Psoas muscle (tissue), 8 donors: ENCODE measurements around the gene BECN2. TPM values are rescaled to one million over a fixed set of nuclear protein-coding genes. Genes with fewer than 3 reads are reported as not detected.

Experiments
- ATAC-seq, 4 donors: fragments of 200-7000 bp; cut with Tn5 transposase; one replicate each; pipeline ENCODE4 v1.9.1; 2020; ENCODE audit warnings: moderate library complexity in 3 of 4, mild to moderate bottlenecking in 2 of 4
- DNase-seq, 2 donors: peaks; one replicate each; pipeline ENCODE4 v3.0.0-alpha.2; 2020
- H3K27ac ChIP-seq: fragments of 200-600 bp; one replicate; pipeline ENCODE4 v1.8.0; 2022
- H3K27me3 ChIP-seq, 3 donors: fragments of 200-600 bp in 1 of 3; one replicate each; pipeline versions ENCODE4 v1.6.1 to v1.8.0; 2013 to 2022; ENCODE audit warnings: low read length in 2 of 3, mild to moderate bottlenecking in 2 of 3, moderate library complexity in 1 of 3; ENCODE audit not compliant: insufficient read depth in 3 of 3
- H3K36me3 ChIP-seq, 2 donors: fragments of 200-600 bp in 1 of 2; one replicate each; pipeline versions ENCODE4 v1.6.1 to v1.8.0; 2013 to 2022; ENCODE audit warnings: low read depth in 1 of 2, mild to moderate bottlenecking in 1 of 2, moderate library complexity in 1 of 2; ENCODE audit not compliant: insufficient read depth in 1 of 2
- H3K4me1 ChIP-seq: fragments of 200-600 bp; one replicate; pipeline ENCODE4 v1.8.0; 2022
- H3K4me3 ChIP-seq: fragments of 200-600 bp; one replicate; pipeline ENCODE4 v1.8.0; 2022; ENCODE audit warnings: mild to moderate bottlenecking
- H3K9me3 ChIP-seq: fragments of 200-600 bp; one replicate; pipeline ENCODE4 v1.8.0; 2022
- WGBS, 3 donors: extraction: QIAGEN DNeasy Blood & Tissue Kit; methylation state at CpG; one replicate each; pipeline versions ENCODE4 v1.1.6 to v1.1.7; 2013; 5-methylcytosine and 5-hydroxymethylcytosine counted together
- intact Hi-C, 2 donors: fragments of 100-400 bp; cut with DNase I; formaldehyde crosslinking; loops; one replicate each; pipeline versions ENCODE4 v1.11.0 to v1.14.2; 2022
- long read RNA-seq, 2 donors: library from polyadenylated mRNA; unstranded; transcript quantifications; one replicate each; pipeline ENCODE4 v2.0.0, GENCODE V29; 2021
- polyA plus RNA-seq, 3 donors: library from polyadenylated mRNA; stranded (reverse); fragments of 200-250 nt; gene quantifications; one replicate each; pipeline ENCODE4 v1.2.3, GENCODE V29; 2013
- total RNA-seq, 4 donors: library from RNA; stranded (reverse); fragmentation: NEBNext Ultra II Directional in 2 of 4; extraction: Animal tissue kit (Norgen Biotek cat#: 25700) in 2 of 4; gene quantifications; one replicate each; pipeline versions ENCODE4 v1.2.1 to v1.2.4, GENCODE V29; 2021 to 2023
- TF ChIP-seq, protein P1 (sequence below): fragments of 200-600 bp; IDR thresholded peaks from one replicate; pipeline ENCODE4 v1.8.0; 2022; ENCODE audit warnings: antibody characterized with exemption
- donor health status: healthy with polysubstance abuse.
- donor health status: DM: no; HTN: no; CAD: no; lungs with moderate emphysema.
- donor health status: Bipolar disorder and iron deficiency.
- donor health status: healthy.
- donor health status: DM: yes; HTN: yes; CAD: no.
- donor health status: DM: no; HTN: no; CAD: no.
- donor health status: DM: no; HTN: no; CAD: no.
- donor health status: DM: yes; HTN: yes; CAD: no.

BECN2 gene, protein sequence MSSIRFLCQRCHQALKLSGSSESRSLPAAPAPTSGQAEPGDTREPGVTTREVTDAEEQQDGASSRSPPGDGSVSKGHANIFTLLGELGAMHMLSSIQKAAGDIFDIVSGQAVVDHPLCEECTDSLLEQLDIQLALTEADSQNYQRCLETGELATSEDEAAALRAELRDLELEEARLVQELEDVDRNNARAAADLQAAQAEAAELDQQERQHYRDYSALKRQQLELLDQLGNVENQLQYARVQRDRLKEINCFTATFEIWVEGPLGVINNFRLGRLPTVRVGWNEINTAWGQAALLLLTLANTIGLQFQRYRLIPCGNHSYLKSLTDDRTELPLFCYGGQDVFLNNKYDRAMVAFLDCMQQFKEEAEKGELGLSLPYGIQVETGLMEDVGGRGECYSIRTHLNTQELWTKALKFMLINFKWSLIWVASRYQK
- total RNA-seq (not detected), polyA plus RNA-seq (not detected)
- long read RNA-seq, donor 1 = 0 reads
- long read RNA-seq, donor 2 = 0 reads

DNA sequence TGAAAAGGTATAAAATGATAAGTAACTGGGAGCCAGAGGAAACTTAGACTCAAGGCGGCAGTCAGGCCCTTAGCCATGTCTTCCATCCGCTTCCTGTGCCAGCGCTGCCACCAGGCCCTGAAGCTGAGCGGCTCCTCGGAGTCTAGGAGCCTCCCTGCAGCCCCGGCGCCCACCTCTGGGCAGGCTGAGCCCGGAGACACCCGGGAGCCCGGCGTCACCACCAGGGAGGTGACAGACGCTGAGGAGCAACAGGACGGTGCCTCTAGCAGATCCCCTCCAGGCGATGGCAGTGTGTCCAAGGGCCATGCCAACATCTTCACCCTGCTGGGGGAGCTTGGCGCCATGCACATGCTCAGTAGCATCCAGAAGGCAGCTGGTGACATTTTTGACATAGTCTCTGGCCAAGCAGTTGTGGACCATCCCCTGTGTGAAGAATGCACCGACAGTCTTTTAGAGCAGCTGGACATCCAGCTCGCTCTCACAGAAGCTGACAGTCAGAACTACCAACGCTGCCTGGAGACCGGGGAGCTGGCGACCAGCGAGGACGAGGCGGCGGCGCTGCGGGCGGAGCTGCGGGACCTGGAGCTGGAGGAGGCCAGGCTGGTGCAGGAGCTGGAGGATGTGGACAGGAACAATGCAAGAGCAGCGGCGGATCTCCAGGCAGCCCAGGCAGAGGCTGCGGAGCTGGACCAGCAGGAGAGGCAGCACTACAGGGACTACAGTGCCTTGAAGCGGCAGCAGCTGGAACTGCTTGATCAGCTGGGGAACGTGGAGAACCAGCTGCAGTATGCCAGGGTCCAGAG is at the start of gene BECN2:
Gene BECN2, plus strand, starts transcription at position 76 of the 803 bp plus-strand sequence. Its CDS starts 0 bp downstream, at position 76.
- H3K9me3 ChIP-seq = no peaks in the 10 kb centered on the region
- intact Hi-C loops = no loop called here
- H3K27ac ChIP-seq = no peak within 1 kb of the TSS
- DNase-seq (peak in 1 of 2 donors; percentile 55), ATAC-seq (no peak)
- no peaks in the 10 kb centered on the region for H3K36me3 ChIP-seq
- 84 to 85% (median 85%) methylated on average over 33 of the region's 33 CpGs for WGBS, 3 donors
- TF ChIP-seq, protein P1, sequence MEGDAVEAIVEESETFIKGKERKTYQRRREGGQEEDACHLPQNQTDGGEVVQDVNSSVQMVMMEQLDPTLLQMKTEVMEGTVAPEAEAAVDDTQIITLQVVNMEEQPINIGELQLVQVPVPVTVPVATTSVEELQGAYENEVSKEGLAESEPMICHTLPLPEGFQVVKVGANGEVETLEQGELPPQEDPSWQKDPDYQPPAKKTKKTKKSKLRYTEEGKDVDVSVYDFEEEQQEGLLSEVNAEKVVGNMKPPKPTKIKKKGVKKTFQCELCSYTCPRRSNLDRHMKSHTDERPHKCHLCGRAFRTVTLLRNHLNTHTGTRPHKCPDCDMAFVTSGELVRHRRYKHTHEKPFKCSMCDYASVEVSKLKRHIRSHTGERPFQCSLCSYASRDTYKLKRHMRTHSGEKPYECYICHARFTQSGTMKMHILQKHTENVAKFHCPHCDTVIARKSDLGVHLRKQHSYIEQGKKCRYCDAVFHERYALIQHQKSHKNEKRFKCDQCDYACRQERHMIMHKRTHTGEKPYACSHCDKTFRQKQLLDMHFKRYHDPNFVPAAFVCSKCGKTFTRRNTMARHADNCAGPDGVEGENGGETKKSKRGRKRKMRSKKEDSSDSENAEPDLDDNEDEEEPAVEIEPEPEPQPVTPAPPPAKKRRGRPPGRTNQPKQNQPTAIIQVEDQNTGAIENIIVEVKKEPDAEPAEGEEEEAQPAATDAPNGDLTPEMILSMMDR = no peak
- H3K4me1 ChIP-seq = no peaks in the 10 kb centered on the region
- H3K4me3 ChIP-seq = no peak within 1 kb of the TSS
- no peaks in the 10 kb centered on the region for H3K27me3 ChIP-seq

DNA sequence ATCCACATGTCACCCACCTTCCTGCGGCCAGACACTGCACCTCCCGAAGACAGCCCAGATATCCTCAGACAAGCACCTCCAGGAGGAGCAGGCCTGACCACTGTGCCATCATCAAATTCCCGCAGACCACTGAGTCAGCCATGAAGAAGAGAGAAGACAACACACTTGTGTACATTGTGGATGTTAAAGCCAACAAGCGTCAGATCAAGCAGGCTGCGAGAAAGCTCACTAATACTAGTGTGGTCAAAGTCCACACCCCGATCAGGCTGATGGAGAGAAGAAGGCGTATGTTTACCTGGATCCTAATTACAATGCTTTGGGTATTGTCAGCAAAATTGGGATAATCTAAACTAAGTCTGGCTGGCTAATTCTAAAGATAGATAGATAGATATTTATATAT is 41.4 kb upstream of the BECN2 start:
- no peak overlapping the region for H3K4me3 ChIP-seq
- H3K27me3 ChIP-seq = no peaks in the 10 kb centered on the region
- TF ChIP-seq, protein P1 = no peak
- no peaks in the 10 kb centered on the region for H3K36me3 ChIP-seq
- no peaks in the 10 kb centered on the region for H3K4me1 ChIP-seq
- 91 to 96% (median 95%) methylated on average over 7 of the region's 7 CpGs for WGBS, 3 donors
- no peak for ATAC-seq
- DNase-seq = no peak
- H3K27ac ChIP-seq = no peak overlapping the region
- intact Hi-C loops = no loop called here
- H3K9me3 ChIP-seq = no peaks in the 10 kb centered on the region

DNA sequence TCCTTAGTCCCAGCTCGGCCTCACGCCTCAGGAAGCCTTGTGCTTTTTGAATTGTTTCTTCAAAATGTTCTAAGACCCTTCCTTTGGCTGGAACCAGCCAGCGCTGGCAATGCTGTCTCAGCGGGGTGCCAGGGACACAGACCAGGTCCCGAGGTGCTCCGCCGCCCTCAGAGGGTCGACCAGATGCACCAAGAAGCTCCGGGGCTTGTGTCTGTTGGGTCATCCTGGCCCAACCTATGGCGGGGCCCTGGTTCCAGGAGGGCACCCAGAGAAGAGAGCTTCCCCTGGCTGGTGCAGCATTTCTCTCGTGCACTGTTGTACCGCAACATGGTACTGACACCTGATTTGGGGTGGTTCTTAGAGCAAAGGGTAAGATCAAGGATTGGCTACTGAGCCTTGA is 40.1 kb upstream of the BECN2 start:
- ATAC-seq (no peak), DNase-seq (no peak)
- Histone ChIP-seq H3K9me3 (no peaks in the 10 kb centered on the region), H3K27me3 (no peaks in the 10 kb centered on the region), H3K27ac (no peak overlapping the region), H3K36me3 (no peaks in the 10 kb centered on the region), H3K4me3 (no peak overlapping the region), H3K4me1 (no peaks in the 10 kb centered on the region)
- WGBS, 3 donors = 89 to 93% (median 91%) methylated on average over 12 of the region's 12 CpGs
- intact Hi-C loops = no loop called here
- TF ChIP-seq, protein P1 = no peak

GRCh38 chr1:241918879-241919278 is 38.7 kb upstream of the BECN2 start:
- H3K9me3 ChIP-seq = no peaks in the 10 kb centered on the region
- no peaks in the 10 kb centered on the region for H3K27me3 ChIP-seq
- intact Hi-C loops = no loop called here
- TF ChIP-seq, protein P1 = no peak
- DNase-seq = peak; percentile 55 to 60
- H3K36me3 ChIP-seq = no peaks in the 10 kb centered on the region
- H3K4me3 ChIP-seq = no peak overlapping the region
- peak in 3 of 4 donors; percentile 45 to 73 (median 52) for ATAC-seq
- WGBS, 3 donors = 53 to 61% (median 53%) methylated on average over 5 of the region's 5 CpGs
- no peak overlapping the region for H3K27ac ChIP-seq
- H3K4me1 ChIP-seq = no peaks in the 10 kb centered on the region
